ENCODE measurements around the gene OGFRL1. TPM values are rescaled to one million over a fixed set of nuclear protein-coding genes. Genes with fewer than 3 reads are reported as not detected.
A peak's percentile ranks its signal among the peaks of the same experiment; 100 is the strongest.

The OGFRL1 gene
- total RNA-seq, 1 donor from 2014 or later, result 15.8 TPM

DNA sequence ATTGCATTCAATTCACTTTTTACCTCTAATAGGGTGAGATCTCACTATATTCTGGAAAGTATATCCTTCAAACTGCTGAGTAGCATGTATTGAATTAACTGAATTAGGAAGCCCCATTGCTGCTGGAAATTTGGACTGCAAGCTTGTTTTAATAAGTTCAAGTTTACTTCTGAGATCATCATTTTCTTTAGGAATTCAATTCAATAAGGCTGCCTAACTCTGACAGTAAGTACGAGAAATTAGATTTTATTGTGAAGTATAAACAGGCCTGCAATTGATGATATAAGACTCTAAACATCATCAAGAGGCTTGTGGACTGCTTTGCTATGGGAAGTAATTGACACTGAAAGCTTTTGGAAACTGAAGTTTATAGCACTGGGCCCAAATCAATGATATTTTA lies 44.4 kb downstream of the OGFRL1 start:
- DNase-seq (ENCODE audit: low read depth, low spot score), result no peak

DNA sequence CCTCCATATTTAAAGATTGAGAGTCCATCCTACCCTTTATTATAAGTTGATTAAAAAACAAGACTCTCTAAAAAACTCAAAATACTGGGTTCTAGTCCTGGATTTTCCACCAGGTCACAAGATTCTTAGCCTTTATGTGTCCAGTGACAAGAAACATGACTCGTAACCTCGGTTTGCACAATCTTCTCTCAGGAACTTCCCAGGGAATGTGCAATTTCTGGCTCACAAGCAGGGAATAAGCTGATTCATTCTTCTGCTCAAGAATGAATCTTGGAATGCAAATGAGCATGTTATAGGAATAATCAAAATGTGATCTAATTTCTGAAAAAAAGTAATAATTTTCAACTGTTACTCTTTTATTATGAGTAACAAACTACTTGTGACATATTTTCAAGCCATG lies 45.1 kb downstream of the OGFRL1 start:
- peak; percentile 7 for DNase-seq (ENCODE audit: low read depth, low spot score)

DNA sequence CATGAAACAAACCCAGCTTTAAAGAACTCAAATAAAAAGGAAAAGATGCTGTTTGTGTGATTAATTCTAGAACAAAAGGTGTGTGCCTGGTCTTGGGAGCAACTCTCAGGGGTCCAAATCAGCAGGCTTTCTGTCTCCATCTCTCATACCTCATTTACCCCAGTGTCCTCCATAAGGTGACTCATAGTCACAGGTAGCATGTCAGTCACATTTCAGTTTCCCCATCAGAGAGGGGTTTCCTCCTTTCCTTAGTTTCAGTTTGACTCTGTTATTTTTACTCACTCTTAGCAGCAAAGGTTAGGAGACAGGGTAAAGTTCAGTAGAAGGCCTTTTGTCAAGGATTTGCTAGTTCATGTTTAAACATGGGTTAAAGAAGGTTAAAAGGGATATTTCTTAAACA lies 46.2 kb downstream of the OGFRL1 start:
- DNase-seq (ENCODE audit: low read depth, low spot score), result no peak

DNA sequence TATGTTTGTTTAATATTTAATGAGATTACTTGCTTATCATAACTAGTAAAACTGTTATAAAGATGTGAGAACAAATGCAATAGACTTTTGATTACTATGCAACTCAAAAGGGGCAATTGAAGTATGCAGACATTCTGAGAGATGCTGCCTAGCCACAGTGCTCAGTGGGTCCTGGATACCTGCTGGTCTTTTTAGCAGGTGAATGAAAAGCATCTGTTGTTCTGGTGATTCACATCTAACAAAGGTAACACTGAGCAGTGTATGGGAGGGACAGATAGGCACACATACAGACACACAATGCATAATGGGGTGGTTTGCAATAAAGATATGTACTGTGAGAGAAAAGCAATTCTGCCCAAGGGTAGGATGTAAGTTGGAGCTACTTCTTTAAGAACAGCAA lies 46.9 kb downstream of the OGFRL1 start:
- no peak for DNase-seq (ENCODE audit: low read depth, low spot score)

DNA sequence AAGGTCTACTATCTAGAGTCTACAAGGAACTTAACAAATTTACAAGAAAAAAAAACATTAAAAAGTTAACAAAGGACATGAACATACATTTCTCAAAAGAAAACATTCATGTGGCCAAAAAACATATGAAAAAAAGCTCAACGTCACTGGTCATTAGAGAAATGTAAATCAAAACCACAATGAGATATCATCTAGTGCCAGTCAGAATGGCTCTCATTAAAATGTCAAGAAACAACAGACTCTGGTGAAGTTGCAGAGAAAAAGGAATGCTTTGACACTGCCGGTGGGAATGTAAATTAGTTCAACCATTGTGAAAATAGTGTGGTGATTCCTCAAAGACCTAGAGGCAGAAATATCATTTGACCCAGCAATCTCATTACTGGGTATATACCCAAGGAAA lies 48.3 kb downstream of the OGFRL1 start:
- no peak for DNase-seq (ENCODE audit: low read depth, low spot score)

DNA sequence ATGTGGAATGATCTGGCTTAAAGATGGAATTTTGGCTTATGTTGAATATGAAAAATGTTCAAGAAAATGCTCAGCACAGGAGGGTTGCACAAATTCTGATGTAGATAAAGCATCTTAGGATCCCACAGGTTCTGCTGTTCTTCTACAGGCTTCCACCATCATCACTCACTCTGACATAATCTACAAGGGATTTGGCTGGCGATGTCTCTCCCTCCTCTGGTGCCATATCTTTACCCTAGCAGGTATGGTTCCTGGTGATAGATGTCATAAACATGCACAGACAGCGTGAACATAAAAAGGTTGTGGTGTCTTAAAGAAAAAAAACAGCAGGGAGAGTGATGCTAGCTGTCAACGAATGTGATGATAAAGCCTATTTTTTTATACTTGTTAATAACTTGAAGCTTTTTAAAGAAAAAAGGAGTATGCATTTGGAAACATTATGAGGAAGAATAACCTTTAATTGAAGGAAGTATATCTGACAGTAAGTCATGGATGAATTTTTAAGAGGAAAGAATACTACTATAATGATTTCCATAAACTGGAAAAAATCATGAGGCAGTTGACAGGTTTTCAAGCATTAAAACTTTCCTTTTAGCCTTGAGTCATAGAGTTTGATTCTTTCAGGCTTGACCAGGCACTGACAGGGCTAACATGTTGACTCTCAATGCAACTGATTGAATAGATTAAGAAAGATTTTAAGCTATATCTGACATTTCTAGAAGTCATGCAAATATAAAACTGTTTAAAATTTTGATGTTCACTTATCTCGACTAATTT lies 50.1 kb downstream of the OGFRL1 start:
- no peak for DNase-seq (ENCODE audit: low read depth, low spot score)

DNA sequence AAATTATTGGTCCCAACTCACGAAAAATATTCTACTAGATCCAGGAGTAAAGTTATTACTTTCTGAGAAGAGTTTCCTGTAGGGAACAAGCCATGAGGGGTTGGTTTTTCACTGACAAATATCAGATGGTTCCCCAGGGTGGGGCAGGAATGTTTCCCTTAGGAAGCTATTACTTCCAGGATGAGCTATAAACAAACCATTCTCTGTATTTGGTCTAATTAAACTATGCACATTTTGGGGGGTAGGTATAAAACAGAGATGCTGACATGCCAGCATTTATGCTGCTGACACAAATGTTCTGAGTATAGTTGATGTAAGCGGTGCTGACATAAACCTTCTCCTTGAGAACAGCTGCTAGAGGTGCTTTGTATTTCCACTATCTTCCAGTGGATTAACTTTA lies 54.2 kb downstream of the OGFRL1 start:
- DNase-seq (ENCODE audit: low read depth, low spot score), result no peak

DNA sequence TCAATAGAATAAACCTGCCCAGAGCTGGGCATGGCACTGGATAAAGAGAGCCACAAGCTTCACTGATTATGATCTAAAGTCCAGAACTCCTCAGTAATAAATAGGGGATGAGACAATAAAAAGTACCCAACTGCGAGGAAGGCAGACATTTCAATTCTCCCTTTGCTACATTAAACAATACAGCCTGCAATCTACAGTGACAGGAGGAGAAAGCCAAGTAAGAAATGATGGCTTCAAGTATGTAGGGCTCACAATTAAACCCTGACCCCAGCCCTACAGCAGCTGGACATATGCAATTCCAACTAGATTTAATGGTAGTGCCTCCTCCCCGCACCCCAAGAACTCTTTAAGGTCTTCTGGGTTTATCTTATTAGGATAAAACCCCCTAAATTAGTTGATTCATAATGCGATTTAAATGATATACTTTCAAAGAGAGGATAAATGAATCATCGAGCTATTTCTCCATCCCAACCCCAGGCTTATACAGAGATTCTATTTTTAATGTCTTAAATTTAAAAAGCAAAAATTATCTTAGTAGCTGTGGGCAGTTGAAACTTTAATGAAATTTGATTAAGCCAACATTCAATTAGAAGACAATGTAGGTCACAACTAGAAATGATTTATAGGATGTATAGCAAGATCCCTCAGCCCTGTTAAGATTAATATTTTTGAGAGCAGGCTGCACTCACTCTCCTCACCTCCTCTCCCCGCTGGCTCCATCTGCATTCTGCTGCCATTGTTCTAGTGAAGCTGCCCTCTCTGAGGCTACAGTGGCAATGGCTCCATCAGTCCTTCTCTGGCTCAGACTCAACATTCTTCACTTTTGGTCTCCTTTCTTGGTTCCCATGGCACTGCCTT lies 57.1 kb downstream of the OGFRL1 start:
- DNase-seq (ENCODE audit: low read depth, low spot score), result no peak

DNA sequence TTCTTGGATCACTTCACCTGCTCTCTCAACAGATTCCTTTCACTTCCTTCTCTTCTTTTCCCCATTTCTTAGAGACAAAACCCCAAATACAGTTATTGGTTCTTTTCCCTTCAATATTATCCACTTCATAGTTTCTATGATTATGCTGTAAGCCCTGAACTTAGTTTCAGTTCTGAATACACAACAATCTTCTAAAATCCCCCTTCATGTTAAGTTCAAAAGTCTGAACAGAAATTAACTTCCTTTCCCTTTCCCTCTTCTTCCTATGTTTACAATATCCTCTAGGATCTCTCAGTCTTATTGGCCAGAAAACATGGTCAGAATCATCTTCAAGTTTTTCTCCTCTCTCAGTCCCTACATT lies 57.7 kb downstream of the OGFRL1 start:
- no peak for DNase-seq (ENCODE audit: low read depth, low spot score)

DNA sequence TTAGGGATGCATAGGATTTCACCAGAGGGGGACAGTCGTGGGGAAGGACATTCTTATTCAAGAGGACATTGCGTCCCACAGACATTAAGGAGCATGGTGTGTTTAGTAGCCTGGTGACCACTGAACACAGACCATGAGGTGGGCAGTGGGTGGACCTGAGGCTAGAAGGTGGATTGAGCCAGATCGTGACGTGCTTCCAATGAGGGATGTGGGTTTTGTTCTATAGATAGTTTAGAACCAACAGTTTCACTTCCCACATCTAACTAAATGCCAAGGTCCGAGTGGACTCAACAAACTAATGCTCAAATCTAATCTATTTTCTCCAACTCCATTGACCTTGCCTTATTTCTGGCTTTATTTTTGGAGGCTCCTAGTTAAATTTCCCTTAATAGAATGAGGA lies 58.5 kb downstream of the OGFRL1 start:
- DNase-seq (ENCODE audit: low read depth, low spot score), result no peak

DNA sequence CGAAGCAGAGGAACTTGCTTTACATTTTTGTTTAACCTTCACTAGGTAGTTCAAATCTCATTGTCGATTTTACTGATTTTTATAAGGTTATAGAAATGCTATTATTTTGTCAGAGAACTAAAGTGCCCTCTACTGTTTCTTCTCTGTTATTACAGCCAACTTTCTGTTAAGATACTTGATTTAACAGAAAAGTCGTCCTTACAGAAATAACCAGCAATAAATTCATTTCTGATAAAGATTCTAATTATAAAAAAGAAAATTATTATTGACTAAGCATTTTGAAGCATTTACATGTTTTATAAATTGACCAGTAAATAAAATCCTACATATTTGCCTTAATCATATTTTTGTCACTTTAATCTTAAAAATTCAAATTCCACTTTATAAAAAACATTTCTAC lies 60.8 kb downstream of the OGFRL1 start:
- no peak for DNase-seq (ENCODE audit: low read depth, low spot score)

DNA sequence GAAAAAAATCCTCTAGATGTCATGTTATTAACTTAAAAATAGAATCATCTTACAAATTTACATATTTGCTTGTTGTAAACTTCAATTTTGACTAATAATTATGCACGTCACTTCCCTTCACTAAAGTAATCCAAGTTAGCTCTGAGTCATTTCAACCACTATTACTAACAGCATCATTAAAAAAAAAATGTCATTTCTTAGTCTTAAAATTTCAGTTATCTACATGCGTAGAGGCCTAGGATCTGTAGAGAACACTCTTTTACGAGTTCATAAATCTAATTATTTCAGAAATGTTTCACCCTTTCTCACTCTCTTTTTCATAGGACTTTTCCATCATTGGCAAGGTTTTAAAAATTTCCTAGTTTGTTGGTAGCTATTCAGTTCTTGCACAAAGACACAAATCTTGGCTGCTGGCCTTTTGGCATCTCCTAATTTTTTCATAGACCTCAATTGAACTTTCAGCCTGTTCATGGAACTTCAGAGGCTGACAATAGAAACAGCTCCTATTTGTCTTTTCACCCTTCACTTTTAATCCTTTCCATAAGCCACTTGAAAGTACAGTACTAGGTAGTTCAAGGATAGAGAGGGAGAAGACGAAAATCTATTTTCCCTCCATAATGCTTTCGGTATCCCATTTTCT lies 61.5 kb downstream of the OGFRL1 start:
- no peak for DNase-seq (ENCODE audit: low read depth, low spot score)

DNA sequence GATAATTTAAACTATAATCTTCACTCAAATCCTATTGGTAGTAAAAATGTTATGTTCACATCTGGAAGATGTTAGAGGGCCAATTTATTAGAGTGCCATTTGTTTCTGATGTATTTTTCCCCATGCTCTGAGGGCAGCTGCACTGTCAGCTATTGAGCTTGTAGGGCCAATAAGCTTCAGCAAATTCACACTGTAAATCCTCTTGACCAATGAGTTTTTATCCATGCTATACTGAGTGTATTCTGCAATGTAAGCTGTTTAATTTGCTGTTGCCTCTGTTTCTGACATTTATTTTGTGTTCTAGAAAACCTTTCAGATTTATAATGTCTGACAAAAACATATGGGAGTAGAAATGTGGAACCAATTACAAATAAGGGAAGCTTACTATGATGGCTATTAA lies 62.6 kb downstream of the OGFRL1 start:
- DNase-seq (ENCODE audit: low read depth, low spot score), result no peak

All from pulmonary artery endothelial cell (primary cell).